Measurements from ENCODE around the gene FOXP1. TPM values are rescaled to one million over a fixed set of nuclear protein-coding genes. Genes with fewer than 3 reads are reported as not detected.
A peak's percentile ranks its signal among the peaks of the same experiment; 100 is the strongest.

FOXP1 gene
- total and polyA plus RNA-seq, 12 donors = 7.6 to 42.7 (median 24.3) TPM

- no peaks in the 10 kb centered on the region for H3K27me3 ChIP-seq
- H3K4me3 ChIP-seq = peak overlapping the region; percentile 72 to 91 (median 77)
- H3K27ac ChIP-seq = peak overlapping the region; percentile 62 to 99 (median 94)
- H3K4me1 ChIP-seq (replicated peaks in 1 of 2) = peaks cover 0 to 18% of the 10 kb centered on the region in 2 donors
- no peaks in the 10 kb centered on the region for H3K9me3 ChIP-seq (replicated peaks in 1 of 3)
- TF ChIP-seq CTCF (IDR thresholded peaks at IDR 0.05) (no peak), POLR2A (IDR thresholded peaks at IDR 0.05) (no peak)
- H3K36me3 ChIP-seq (replicated peaks in 1 of 2) = no peaks in the 10 kb centered on the region
- peak; percentile 69 to 82 (median 70) for DNase-seq
- WGBS, 4 donors = 0 to 1% (median 1%) methylated on average over 51 to 84 of the region's 84 CpGs
- intact Hi-C loops (cut with DNase I) = loop anchor here in 1 of 2 donors (10.0 kb wide), 2 partner anchors 578 to 868 kb away; no protein-coding TSS in a partner anchor
Measured at GRCh38 chr3:71582612-71583565, 639 bp downstream of the FOXP1 start.

GRCh38 chr3:71582036-71582611 is 1.4 kb downstream of the FOXP1 start:
- WGBS, 4 donors = 0 to 1% (median 0%) methylated on average over 27 to 59 of the region's 59 CpGs
- intact Hi-C loops (cut with DNase I) = loop anchor here in 1 of 2 donors (10.0 kb wide), 2 partner anchors 577 to 867 kb away; no protein-coding TSS in a partner anchor

GRCh38 chr3:71581457-71582035 is 2.0 kb downstream of the FOXP1 start:
- 0 to 2% (median 1%) methylated on average over 16 to 53 of the region's 53 CpGs for WGBS, 4 donors
- no peak for TF ChIP-seq CTCF (IDR thresholded peaks at IDR 0.05)
- no peak for TF ChIP-seq POLR2A (IDR thresholded peaks at IDR 0.05)
- peak overlapping the region; percentile 53 to 91 (median 77) for H3K4me3 ChIP-seq
- H3K4me1 ChIP-seq (replicated peaks in 1 of 2) = peaks cover 0 to 15% of the 10 kb centered on the region in 2 donors
- no peaks in the 10 kb centered on the region for H3K27me3 ChIP-seq
- DNase-seq = peak; percentile 15 to 56 (median 40)
- peak overlapping the region in 4 of 5 donors; percentile 21 to 96 (median 91) for H3K27ac ChIP-seq
- intact Hi-C loops (cut with DNase I) = loop anchor here in 1 of 2 donors (10.0 kb wide), 2 partner anchors 577 to 867 kb away; no protein-coding TSS in a partner anchor
- H3K9me3 ChIP-seq (replicated peaks in 1 of 3) = no peaks in the 10 kb centered on the region
- H3K36me3 ChIP-seq (replicated peaks in 1 of 2) = no peaks in the 10 kb centered on the region

More at GRCh38 chr3:71582036-71582611, 1.4 kb downstream of the FOXP1 start:
- Histone ChIP-seq H3K27me3 (no peaks in the 10 kb centered on the region), H3K27ac (peak overlapping the region in 4 of 5 donors; percentile 21 to 96 (median 91)), H3K4me3 (peak overlapping the region; percentile 53 to 91 (median 77)), H3K36me3 (replicated peaks in 1 of 2) (no peaks in the 10 kb centered on the region), H3K9me3 (replicated peaks in 1 of 3) (no peaks in the 10 kb centered on the region), H3K4me1 (replicated peaks in 1 of 2) (peaks cover 0 to 18% of the 10 kb centered on the region in 2 donors)
- TF ChIP-seq CTCF (IDR thresholded peaks at IDR 0.05) = no peak
- peak in 1 of 2 donors; percentile 12 for TF ChIP-seq POLR2A (IDR thresholded peaks at IDR 0.05)
- peak; percentile 52 to 70 (median 57) for DNase-seq

Data from adrenal gland (tissue), 12 donors.